ENCODE measurements around the gene CCDC201.
"Not testable (repeated sequence)": the region's sequence is repeated elsewhere in the genome, so short reads cannot be mapped to it uniquely, and the experiment has no call there.

The CCDC201 gene

DNA sequence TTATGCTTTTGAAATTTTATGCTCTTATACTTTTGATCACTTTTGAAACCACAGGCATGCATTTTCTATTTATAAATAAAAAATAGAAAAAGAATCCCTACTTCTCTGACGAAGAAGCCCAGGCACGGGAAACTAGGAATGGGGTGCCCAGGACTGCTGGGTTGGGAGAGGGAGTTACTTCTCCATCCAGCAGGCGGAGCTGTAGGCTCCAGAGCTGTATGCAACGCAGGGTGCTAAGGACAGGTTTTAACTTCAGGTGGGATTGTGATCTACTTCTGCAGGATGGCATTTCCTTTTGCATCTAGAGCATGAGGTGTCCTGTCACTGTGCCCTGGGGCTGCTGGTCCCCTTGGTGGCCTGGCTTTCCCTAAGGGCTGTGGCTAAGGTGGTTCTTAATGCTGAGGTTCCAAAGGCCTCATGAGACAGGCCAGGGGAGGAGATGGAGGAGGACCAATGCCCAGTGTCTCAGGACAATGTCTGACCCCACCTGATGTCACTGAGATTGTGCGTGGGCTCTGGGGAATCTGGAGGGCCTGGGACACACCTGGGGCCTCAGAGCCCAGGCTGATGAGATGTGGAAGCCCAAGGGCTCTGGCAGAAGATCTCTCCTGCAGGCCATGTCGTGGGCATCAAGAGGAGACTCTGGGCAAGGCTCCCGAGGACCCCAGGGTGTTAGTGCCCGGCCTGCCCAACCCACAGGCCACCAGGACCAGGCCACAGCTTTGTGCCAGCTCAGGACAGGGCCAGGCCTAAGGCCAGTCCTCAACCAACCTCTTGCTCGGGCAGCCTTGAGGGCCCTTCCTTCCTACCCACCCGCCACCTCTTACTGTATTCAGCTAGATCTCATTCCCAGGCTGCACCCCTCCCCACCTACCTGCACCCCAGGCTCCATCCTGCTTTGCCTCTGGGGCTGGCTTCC lies 507 bp downstream of the CCDC201 start:
- no peak for DNase-seq

GRCh38 chr7:45869426-45869825 lies 3.5 kb downstream of the CCDC201 start:
- DNase-seq: no peak

- DNase-seq: no peak
These were observed 5.4 kb downstream of the CCDC201 start for GRCh38 chr7:45867471-45867870.

- DNase-seq: no peak
These were observed 7.1 kb downstream of the CCDC201 start for GRCh38 chr7:45865594-45866410.

DNA sequence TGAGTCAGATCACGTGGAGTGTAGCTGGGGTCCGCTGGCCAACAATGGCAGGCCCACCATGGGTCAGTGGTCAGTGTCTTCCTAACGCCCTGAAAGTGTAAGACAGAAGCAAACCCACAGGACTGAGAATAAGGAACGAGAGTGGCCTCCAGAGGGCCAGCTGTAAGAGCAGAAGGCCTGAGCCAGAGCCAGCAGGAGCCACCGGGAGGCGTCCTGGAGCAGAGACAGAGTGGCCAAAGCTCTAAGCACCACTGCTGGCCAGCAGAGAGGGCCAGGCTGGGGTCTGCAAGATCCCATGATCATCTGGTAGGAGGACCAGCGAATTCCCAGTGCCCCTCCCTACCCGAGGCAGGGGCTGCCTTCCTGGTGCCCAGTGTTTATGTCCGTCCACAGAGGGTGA lies 9.2 kb downstream of the CCDC201 start:
- no peak for DNase-seq

- DNase-seq: not testable (repeated sequence)
These were observed 16.0 kb downstream of the CCDC201 start for GRCh38 chr7:45856888-45857287.

DNA sequence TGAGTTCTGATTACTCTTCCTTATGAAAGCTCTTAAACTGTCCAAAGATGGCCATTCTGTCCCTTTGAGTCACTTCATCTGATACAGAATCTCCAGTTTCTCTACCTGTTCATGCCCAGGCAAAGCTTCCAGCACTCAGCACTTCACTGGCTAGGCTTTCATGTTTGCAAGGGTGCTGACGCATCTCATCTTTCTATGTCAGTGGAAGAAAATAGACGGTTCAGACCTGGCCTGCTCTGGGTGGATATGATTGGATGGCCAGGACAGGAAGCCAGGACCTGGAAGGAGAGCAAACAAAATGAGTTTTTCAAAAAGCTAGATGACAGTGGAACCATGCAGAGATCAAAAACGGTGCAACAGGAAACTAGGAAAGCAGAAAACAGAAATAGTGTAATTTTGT lies 17.2 kb downstream of the CCDC201 start:
- DNase-seq: not testable (repeated sequence)

DNA sequence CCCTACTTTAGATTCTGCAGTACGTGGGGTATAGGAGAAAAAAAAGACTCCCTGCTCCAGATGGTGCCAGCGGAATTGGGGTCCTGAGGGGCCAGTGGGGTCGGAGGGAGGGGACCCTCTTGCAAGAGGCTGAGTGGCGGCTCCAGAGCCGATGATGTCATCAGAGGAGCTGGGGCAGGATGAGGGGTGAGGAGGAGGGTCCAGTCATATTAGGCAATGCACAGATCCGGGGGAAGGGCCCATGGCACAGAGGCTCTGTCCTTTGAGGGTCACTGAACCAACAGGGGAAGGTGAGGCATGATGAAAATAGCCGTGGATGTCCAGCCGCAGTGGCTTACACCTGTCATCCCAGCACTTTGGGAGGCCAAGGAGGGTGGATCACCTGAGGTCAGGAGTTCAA lies 19.4 kb downstream of the CCDC201 start:
- not testable (repeated sequence) for DNase-seq

DNA sequence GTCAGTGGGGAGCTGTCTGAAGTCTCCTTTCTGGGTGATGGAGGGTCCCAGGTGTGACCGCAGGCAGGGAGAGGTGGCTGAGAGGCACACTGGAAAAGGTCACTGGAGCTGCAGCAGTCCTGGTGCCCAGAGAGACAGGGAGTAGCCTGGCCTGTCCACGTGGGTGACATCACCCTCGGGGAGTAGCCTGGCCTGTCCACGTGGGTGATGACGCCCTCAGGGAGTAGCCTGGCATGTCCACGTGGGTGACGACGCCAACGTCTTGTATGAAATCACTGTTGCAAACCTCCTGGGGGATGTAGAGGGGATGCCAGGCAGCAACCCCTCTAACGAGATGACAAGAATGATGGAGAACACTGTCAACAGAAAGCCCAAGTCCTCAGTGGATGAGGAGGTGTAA lies 19.9 kb downstream of the CCDC201 start:
- not testable (repeated sequence) for DNase-seq

DNA sequence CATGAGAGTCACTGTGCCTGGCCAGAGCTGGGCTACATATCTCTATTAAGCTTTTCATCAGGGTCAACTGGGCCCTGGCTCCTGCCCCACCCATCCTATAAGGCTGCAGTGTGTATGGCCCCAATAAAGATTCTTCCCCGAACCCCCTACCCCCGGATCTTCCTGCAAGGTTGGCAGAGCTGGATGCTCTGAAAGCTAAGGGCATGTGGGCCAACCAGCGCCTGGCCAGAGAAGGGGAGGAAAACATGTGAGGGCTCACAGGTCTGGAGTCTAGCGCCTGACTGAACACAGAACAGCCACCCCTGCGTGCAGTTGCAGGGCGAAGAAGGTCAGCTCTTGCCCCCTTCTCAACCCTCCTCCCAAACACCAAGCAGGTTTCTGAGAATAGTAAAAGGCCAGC lies 24.1 kb downstream of the CCDC201 start:
- not testable (repeated sequence) for DNase-seq

DNA sequence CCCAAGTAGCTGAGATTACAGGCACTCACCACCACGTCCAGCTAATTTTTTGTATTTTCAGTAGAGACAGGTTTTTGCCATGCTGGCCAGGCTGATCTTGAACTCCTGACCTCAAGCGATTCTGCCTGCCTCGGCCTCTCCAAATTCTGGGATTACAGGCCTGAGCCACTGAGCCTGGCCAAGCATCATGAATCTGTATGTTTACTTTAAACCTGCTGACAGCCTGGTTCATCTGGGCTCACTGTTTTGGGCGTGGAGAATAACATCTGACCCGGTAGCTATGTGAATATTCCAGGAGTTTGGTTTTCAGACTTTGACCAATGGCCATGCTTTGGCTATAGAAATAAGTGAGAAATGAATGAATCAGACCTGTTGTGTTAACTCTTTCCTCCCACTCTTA lies 26.3 kb downstream of the CCDC201 start:
- not testable (repeated sequence) for DNase-seq

DNA sequence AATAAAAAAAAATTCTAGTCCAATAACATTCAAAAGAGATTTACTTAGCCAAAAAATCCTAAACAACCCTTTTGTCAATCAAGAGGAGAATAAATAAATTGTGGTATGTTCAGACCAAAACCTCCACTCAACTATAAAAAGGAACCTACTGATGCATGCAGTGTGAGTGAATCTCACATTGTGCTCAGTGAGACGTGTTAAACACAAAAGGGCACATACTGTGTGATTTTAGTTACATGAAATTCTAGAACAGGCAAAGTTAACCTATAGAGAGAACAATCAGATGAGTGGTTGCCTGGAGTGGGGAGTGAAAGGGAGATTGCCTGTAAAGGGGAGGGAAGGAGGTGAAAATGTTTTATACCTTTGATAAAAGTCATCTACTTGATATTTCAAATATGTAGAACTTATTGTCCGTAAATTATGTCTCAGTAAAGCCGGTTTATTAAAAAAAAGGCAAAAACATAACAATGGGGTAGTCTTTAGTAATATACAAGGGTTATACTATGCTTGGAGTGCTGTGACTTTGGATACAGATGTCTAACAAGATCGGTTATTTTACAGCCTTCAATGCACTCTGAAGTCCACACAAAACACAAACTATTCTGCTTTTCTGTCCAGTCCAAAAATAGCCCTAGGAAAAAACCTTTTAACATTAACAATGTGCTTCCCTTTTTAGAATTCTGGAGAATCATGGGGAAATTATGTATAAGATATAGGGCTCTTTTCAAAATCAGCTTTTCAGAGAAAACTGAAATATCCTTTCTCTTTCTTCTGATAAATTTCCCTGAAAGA lies 30.8 kb downstream of the CCDC201 start:
- not testable (repeated sequence) for DNase-seq

- DNase-seq: not testable (repeated sequence)
These were observed 34.0 kb downstream of the CCDC201 start for GRCh38 chr7:45838852-45839251.

- not testable (repeated sequence) for DNase-seq
These were observed 40.3 kb downstream of the CCDC201 start for GRCh38 chr7:45832433-45833177.

DNA sequence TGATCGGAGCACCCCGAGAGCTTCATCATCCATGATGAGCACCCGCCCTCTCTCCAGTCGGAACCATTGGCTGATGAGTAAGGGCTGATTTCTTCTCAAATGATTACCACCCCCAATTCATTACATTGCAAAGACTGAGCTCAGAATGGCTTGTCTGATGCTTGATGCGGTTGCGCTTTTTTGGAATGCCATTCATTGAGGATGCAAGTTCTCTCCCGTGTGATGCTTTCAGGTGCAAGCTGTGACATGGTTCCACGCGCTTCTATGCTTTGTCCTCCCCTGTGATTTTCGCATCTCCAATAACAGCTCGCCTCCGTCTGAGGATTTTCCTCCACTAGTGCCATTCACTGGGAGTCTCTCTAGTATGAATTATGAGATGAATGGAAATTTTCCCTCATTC lies 43.0 kb downstream of the CCDC201 start:
- not testable (repeated sequence) for DNase-seq

DNA sequence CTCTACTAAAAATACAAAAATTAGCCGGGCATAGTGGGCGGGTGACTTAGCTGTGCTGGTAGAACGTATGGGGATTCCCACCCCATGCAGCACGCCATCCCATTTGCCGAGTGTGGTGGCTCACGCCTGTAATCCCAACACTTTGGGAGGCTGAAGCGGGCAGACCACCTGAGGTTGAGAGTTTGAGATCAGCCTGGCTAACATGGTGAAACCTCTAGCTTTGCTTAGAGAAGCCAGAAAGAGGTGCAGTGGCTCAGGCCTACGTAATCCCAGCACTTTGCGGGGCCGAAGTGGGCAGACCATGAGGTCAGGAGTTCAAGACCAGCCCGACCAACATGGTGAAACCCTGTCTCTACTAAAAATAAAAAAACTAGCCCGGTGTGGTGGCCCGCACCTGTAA lies 45.2 kb downstream of the CCDC201 start:
- not testable (repeated sequence) for DNase-seq

DNA sequence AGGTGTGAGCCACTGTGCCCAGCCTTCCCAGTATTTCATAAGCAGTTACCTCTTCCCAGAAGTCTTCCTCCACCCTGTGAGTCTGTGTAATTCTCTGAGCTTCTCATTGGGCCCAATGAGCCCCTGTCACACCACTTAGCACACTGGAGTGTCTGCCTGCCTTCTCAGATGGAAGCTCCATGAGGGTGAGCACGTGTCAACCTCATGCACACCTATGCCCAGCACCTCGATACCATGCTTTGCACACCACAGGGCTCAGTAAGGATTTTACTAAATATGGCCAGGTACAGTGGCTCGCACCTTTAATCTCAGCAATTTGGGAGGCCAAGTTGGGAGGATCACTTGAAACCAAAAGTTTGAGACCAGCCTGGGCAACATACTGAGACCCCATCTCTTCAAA lies 46.3 kb downstream of the CCDC201 start:
- not testable (repeated sequence) for DNase-seq

GRCh38 chr7:45818763-45819162 lies 54.1 kb downstream of the CCDC201 start:
- DNase-seq: not testable (repeated sequence)

- DNase-seq: not testable (repeated sequence)
These were observed 55.0 kb downstream of the CCDC201 start for GRCh38 chr7:45817913-45818312.

DNA sequence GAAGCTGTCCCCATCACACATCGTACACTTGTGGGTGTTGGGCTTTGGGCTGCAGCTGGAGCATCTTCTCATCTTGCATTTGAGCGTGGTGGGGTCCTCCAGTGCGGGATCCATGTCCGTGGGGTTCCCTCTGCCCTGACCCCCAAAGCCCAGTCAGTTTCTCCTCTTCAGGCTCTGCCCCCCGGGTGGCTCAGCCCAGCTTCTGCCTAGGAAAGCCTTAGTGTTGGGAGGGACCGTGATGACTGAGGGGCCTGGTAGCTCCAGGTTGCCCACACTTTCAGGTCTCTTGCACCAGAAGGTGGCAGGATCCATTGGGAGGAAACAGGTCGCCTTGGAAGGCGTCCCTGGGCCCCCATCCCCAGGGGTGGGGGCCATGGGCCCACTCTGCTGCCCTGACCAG lies 55.9 kb downstream of the CCDC201 start:
- not testable (repeated sequence) for DNase-seq

DNA sequence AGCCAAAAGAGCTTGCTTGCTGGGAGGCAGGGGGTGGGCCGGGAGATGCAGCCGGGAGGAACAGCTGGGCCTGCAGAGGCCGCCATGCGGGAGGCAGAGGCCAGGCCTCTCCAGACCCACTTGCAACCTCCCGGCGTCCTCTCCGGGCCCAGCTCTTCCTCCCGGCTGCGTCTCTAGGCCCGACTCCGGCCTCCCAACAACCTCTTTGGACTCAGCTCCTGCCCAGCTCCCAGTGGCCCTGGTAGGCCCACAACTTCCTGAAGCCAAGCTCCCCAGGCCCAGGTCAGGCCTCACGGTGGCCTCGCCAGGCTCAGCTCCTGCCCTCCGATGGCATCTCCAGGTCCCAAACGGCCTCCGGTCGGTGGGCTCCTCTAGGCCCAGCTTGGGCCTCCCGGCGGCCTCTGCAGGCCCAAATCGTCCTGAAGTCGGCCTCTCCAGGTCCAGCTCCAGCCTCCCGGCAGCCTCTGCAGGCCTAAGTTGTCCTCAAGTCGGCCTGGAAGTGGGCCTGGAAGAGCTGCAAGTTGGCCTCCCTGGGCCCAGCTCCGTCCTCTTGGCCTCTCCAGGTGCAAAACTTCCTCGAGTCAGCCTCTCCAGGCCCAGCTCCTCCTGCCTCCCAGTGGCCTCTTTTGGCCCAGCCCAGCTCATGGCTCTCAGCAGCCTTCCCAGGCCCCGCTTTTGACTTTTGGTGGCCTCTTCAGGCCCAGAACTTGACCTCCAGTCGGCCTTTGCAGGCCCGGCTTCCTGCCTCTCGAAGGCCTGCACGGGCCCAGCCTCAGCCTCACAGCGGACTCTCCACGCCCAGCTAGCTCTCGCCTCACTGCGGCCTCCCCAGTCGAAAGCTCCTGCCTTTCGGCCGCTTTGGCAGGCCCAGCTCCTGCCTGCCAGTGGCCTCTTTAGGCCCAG lies 58.4 kb downstream of the CCDC201 start:
- not testable (repeated sequence) for DNase-seq

Data from NCI-H1436 treated with DMSO at 0.1 percent for 48 hours (cell line).